Loucy (cell line): Measurements from ENCODE around the gene MYH16.

ENCODE experiments used
- EZH2phosphoT487 ChIP-seq: fragments of 200-600 bp; IDR thresholded peaks from 2 replicates; pipeline ENCODE4 v1.6.1; 2018; ENCODE audit warnings: antibody characterized with exemption, mild to moderate bottlenecking, moderate library complexity, borderline replicate concordance
- TF ChIP-seq, protein P1 (sequence below): fragments of 200-600 bp; sonication (generic); conservative IDR thresholded peaks from 2 replicates; pipeline ENCODE4 v1.5.1; 2014; ENCODE audit warnings: mild to moderate bottlenecking, antibody characterized with exemption, low read length

DNA sequence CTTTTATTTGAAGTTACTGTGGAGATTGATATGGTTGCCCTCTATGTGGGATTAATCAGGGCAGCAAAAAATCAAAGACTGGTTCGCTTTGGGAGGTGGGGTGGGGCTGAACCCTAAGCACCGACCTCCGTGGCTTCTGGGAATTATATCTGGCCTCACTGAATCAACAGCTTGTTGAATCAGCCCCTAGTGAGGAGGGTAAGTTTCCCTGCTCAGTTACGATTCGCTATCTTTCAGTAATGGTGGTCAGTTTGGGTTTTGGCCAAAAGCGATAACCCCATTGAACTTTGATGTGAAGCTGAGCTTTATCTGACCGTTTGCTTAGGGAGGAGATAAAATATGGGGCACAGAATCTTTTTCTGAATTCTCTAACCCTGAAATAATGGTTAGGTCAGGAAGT is 36.5 kb downstream of the MYH16 start:
- TF ChIP-seq, protein P1, sequence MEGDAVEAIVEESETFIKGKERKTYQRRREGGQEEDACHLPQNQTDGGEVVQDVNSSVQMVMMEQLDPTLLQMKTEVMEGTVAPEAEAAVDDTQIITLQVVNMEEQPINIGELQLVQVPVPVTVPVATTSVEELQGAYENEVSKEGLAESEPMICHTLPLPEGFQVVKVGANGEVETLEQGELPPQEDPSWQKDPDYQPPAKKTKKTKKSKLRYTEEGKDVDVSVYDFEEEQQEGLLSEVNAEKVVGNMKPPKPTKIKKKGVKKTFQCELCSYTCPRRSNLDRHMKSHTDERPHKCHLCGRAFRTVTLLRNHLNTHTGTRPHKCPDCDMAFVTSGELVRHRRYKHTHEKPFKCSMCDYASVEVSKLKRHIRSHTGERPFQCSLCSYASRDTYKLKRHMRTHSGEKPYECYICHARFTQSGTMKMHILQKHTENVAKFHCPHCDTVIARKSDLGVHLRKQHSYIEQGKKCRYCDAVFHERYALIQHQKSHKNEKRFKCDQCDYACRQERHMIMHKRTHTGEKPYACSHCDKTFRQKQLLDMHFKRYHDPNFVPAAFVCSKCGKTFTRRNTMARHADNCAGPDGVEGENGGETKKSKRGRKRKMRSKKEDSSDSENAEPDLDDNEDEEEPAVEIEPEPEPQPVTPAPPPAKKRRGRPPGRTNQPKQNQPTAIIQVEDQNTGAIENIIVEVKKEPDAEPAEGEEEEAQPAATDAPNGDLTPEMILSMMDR: no peak
- no peak for TF ChIP-seq EZH2phosphoT487
